HEK293 (cell line): ENCODE measurements around the gene FRMD5.

Experiments
- CTCF ChIA-PET: fragments of 350-600 bp; formaldehyde crosslinking; extraction: SDS; loops from one replicate; lab custom pipeline; 2021; ENCODE audit warnings: antibody characterized with exemption; lab: Yijun Ruan, JAX
- POLR2A ChIA-PET: fragments of 300-600 bp; formaldehyde crosslinking; extraction: SDS; loops from one replicate; lab custom pipeline; 2020; ENCODE audit warnings: antibody characterized with exemption, inconsistent platforms; lab: Yijun Ruan, JAX
- H3K27ac ChIP-seq: fragments of 200-500 bp; sonication (Bioruptor generic); 2 replicates; pipeline ENCODE4 v1.5.1; 2014; ENCODE audit warnings: low read depth, low read length, control low read depth, inconsistent platforms; ENCODE audit errors: extremely low read depth
- H3K36me3 ChIP-seq, 2 experiments: fragments of 200-500 bp in 1 of 2; sonication (Bioruptor generic) in 1 of 2; 1 replicate in 1 of 2; 2 replicates in 1 of 2; pipeline ENCODE4 v1.5.1; 2014 to 2017; ENCODE audit warnings: inconsistent platforms in 2 of 2, low read length in 2 of 2; ENCODE audit not compliant: control insufficient read depth in 2 of 2, insufficient read depth in 1 of 2
- H3K4me1 ChIP-seq: fragments of 200-500 bp; sonication (Bioruptor generic); 2 replicates; pipeline ENCODE4 v1.5.1; 2014; ENCODE audit warnings: mild to moderate bottlenecking, low read length, inconsistent platforms; ENCODE audit not compliant: control insufficient read depth, insufficient read depth
- H3K4me3 ChIP-seq: 2 replicates; pipeline ENCODE4 v1.5.1; 2011; ENCODE audit warnings: low read depth, mild to moderate bottlenecking, control low read depth, low read length, moderate library complexity
- H3K9me3 ChIP-seq: fragments of 200-500 bp; sonication (Bioruptor generic); 2 replicates; pipeline ENCODE4 v1.5.1; 2014; ENCODE audit warnings: low read depth, low read length, inconsistent platforms; ENCODE audit not compliant: control insufficient read depth, insufficient read depth
- BCL11A ChIP-seq: fragments of 450-650 bp; formaldehyde crosslinking; IDR thresholded peaks from 2 replicates; pipeline ENCODE4 v1.5.1; 2016; ENCODE audit warnings: low read depth, missing biosample characterization, missing genetic modification characterization
- KLF7 ChIP-seq: fragments of 450-650 bp; formaldehyde crosslinking; IDR thresholded peaks from 2 replicates; pipeline ENCODE4 v1.5.1; 2016; ENCODE audit warnings: missing biosample characterization, missing genetic modification characterization, borderline replicate concordance
- MEIS1 ChIP-seq: sonication (generic); formaldehyde crosslinking; IDR thresholded peaks from 2 replicates; pipeline ENCODE4 v1.8.1; 2022; ENCODE audit warnings: missing genetic modification reagents, mild to moderate bottlenecking, borderline replicate concordance
- PRDM1 ChIP-seq: fragments of 450-650 bp; formaldehyde crosslinking; IDR thresholded peaks from 2 replicates; pipeline ENCODE4; 2016; ENCODE audit warnings: missing biosample characterization, missing genetic modification characterization
- SALL2 ChIP-seq: fragments of 450-650 bp; formaldehyde crosslinking; IDR thresholded peaks from 2 replicates; pipeline ENCODE4 v1.5.0; 2017; ENCODE audit warnings: missing biosample characterization, mild to moderate bottlenecking, missing genetic modification characterization, borderline replicate concordance
- SP7 ChIP-seq: fragments of 450-650 bp; formaldehyde crosslinking; IDR thresholded peaks from 2 replicates; pipeline ENCODE4 v1.5.1; 2016; ENCODE audit warnings: missing biosample characterization, missing genetic modification characterization
- WT1 ChIP-seq: fragments of 450-650 bp; formaldehyde crosslinking; IDR thresholded peaks from 2 replicates; pipeline ENCODE4 v1.5.1; 2016; ENCODE audit warnings: missing biosample characterization, missing genetic modification characterization
- ZBTB48 ChIP-seq: fragments of 450-650 bp; formaldehyde crosslinking; IDR thresholded peaks from 2 replicates; pipeline ENCODE4 v1.5.1; 2016; ENCODE audit warnings: missing biosample characterization, missing genetic modification characterization
- ZBTB49 ChIP-seq: fragments of 450-650 bp; formaldehyde crosslinking; IDR thresholded peaks from 2 replicates; pipeline ENCODE4 v1.5.1; 2016; ENCODE audit warnings: missing biosample characterization, missing genetic modification characterization, low read depth
- ZIC2 ChIP-seq: fragments of 450-650 bp; formaldehyde crosslinking; IDR thresholded peaks from 2 replicates; pipeline ENCODE4 v1.5.1; 2016; ENCODE audit warnings: missing biosample characterization, missing genetic modification characterization
- ZNF138 ChIP-seq: fragments of 450-650 bp; formaldehyde crosslinking; IDR thresholded peaks from 2 replicates; pipeline ENCODE4 v1.5.1; 2016; ENCODE audit warnings: missing biosample characterization, missing genetic modification characterization, borderline replicate concordance
- ZNF146 ChIP-seq: fragments of 450-650 bp; formaldehyde crosslinking; IDR thresholded peaks from 2 replicates; pipeline ENCODE4 v1.5.1; 2016; ENCODE audit warnings: missing biosample characterization, missing genetic modification characterization
- ZNF18 ChIP-seq: fragments of 450-650 bp; formaldehyde crosslinking; IDR thresholded peaks from 2 replicates; pipeline ENCODE4 v1.5.1; 2016; ENCODE audit warnings: missing biosample characterization, missing genetic modification characterization
- ZNF19 ChIP-seq: fragments of 450-650 bp; formaldehyde crosslinking; IDR thresholded peaks from 2 replicates; pipeline ENCODE4; 2016; ENCODE audit warnings: missing biosample characterization, missing genetic modification characterization, low read depth
- ZNF266 ChIP-seq: fragments of 450-650 bp; formaldehyde crosslinking; IDR thresholded peaks from 2 replicates; pipeline ENCODE4 v1.5.1; 2016; ENCODE audit warnings: missing biosample characterization, missing genetic modification characterization, low read depth
- ZNF354C ChIP-seq: fragments of 450-650 bp; formaldehyde crosslinking; IDR thresholded peaks from 2 replicates; pipeline ENCODE4 v1.5.1; 2016; ENCODE audit warnings: missing biosample characterization, missing genetic modification characterization, low read depth, borderline replicate concordance
- ZNF449 ChIP-seq: fragments of 450-650 bp; formaldehyde crosslinking; IDR thresholded peaks from 2 replicates; pipeline ENCODE4 v1.5.1; 2017; ENCODE audit warnings: missing biosample characterization, mild to moderate bottlenecking, missing genetic modification characterization, moderate library complexity
- ZNF488 ChIP-seq: fragments of 450-650 bp; formaldehyde crosslinking; IDR thresholded peaks from 2 replicates; pipeline ENCODE4 v1.5.1; 2016; ENCODE audit warnings: missing biosample characterization, missing genetic modification characterization
- ZNF530 ChIP-seq: fragments of 450-650 bp; formaldehyde crosslinking; IDR thresholded peaks from 2 replicates; pipeline ENCODE4 v1.5.1; 2016; ENCODE audit warnings: low read depth, missing biosample characterization, missing genetic modification characterization
- ZNF629 ChIP-seq: fragments of 450-650 bp; formaldehyde crosslinking; IDR thresholded peaks from 2 replicates; pipeline ENCODE4 v1.5.1; 2017; ENCODE audit warnings: missing biosample characterization, missing genetic modification characterization
- ZNF670 ChIP-seq: fragments of 450-650 bp; formaldehyde crosslinking; IDR thresholded peaks from 2 replicates; pipeline ENCODE4 v1.5.1; 2016; ENCODE audit warnings: missing biosample characterization, missing genetic modification characterization, low read depth
- ZNF747 ChIP-seq: fragments of 450-650 bp; formaldehyde crosslinking; IDR thresholded peaks from 2 replicates; pipeline ENCODE4 v1.5.1; 2016; ENCODE audit warnings: missing biosample characterization, missing genetic modification characterization
- TF ChIP-seq, protein P1 (sequence below): fragments of 450-650 bp; formaldehyde crosslinking; optimal IDR thresholded peaks from 2 replicates; pipeline ENCODE3; 2016; ENCODE audit warnings: missing biosample characterization, mild to moderate bottlenecking, missing genetic modification characterization
- TF ChIP-seq, protein P2 (sequence below): fragments of 450-650 bp; formaldehyde crosslinking; IDR thresholded peaks from 2 replicates; pipeline ENCODE4 v1.5.1; 2016; ENCODE audit warnings: missing biosample characterization, missing genetic modification characterization

FRMD5 gene

DNA sequence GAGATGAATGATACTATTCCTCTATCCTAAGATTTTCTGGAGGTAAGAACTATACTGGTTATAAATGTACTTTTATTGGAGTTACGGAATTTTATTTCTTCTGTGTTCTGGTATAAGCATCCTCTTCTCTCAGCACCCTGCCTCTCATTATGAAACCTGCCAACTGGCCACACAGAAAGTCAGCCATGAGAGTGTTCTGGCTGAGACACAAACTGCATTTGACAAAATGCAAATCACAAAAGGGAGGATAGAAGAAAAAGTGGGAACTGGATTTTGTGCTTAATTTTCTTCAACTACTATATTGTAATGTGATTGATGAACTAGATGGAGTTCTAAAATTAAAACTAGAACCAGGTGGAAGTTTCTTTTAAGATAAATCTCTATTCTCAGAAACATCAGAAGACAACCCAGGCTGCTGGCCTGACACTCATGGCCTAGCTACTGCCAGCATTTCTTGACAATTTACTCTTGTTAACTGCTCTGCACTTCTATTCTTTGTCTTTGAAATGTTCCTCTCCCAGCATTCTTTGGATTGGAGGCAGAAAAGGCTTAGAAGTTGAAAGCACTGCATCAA lies 225.2 kb downstream of the FRMD5 start:
- H3K9me3 ChIP-seq, result no peaks in the 10 kb centered on the region
- no peak overlapping the region for H3K4me3 ChIP-seq
- H3K36me3 ChIP-seq, result no peaks in the 10 kb centered on the region
- CTCF ChIA-PET, result no interaction called here
- H3K27ac ChIP-seq, result no peak overlapping the region
- TF ChIP-seq ZNF18, result no peak
- TF ChIP-seq PRDM1 (tag by site-specific recombination), result no peak
- TF ChIP-seq ZNF670 (tag by site-specific recombination), result no peak
- TF ChIP-seq ZNF19 (tag by site-specific recombination), result no peak
- TF ChIP-seq ZBTB48 (tag by site-specific recombination), result no peak
- TF ChIP-seq ZNF488 (tag by site-specific recombination), result no peak
- TF ChIP-seq ZBTB49, result no peak
- TF ChIP-seq, protein P1, sequence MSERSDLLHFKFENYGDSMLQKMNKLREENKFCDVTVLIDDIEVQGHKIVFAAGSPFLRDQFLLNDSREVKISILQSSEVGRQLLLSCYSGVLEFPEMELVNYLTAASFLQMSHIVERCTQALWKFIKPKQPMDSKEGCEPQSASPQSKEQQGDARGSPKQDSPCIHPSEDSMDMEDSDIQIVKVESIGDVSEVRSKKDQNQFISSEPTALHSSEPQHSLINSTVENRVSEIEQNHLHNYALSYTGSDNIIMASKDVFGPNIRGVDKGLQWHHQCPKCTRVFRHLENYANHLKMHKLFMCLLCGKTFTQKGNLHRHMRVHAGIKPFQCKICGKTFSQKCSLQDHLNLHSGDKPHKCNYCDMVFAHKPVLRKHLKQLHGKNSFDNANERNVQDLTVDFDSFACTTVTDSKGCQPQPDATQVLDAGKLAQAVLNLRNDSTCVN (tag by site-specific recombination), result no peak
- no peak for TF ChIP-seq ZNF146 (tag by site-specific recombination)
- TF ChIP-seq SP7 (tag by site-specific recombination), result no peak
- no peak for TF ChIP-seq KLF7 (tag by site-specific recombination)
- no peak for TF ChIP-seq MEIS1 (CRISPR knock-in tag)
- TF ChIP-seq SALL2 (tag by site-specific recombination), result no peak
- no peak for TF ChIP-seq ZIC2 (tag by site-specific recombination)
- no peak for TF ChIP-seq BCL11A (tag by site-specific recombination)
- TF ChIP-seq ZNF530 (tag by site-specific recombination), result no peak
- TF ChIP-seq ZNF354C (tag by site-specific recombination), result no peak
- TF ChIP-seq, all 188 proteins: peak for 0
- POLR2A ChIA-PET, result no interaction called here
- H3K4me1 ChIP-seq, result peaks cover 3% of the 10 kb centered on the region

GRCh38 chr15:43968551-43968950 lies 226.5 kb downstream of the FRMD5 start:
- H3K27ac ChIP-seq, result no peak overlapping the region
- no peak for TF ChIP-seq ZNF747 (tag by site-specific recombination)
- TF ChIP-seq, protein P2, sequence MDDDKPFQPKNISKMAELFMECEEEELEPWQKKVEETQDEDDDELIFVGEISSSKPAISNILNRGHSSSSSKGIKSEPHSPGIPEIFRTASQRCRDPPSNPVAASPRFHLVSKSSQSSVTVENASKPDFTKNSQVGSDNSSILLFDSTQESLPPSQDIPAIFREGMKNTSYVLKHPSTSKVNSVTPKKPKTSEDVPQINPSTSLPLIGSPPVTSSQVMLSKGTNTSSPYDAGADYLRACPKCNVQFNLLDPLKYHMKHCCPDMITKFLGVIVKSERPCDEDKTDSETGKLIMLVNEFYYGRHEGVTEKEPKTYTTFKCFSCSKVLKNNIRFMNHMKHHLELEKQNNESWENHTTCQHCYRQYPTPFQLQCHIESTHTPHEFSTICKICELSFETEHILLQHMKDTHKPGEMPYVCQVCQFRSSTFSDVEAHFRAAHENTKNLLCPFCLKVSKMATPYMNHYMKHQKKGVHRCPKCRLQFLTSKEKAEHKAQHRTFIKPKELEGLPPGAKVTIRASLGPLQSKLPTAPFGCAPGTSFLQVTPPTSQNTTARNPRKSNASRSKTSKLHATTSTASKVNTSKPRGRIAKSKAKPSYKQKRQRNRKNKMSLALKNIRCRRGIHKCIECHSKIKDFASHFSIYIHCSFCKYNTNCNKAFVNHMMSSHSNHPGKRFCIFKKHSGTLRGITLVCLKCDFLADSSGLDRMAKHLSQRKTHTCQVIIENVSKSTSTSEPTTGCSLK (tag by site-specific recombination), result no peak
- no peak for TF ChIP-seq ZNF449
- TF ChIP-seq WT1 (tag by site-specific recombination), result no peak
- no peak for TF ChIP-seq ZNF138 (tag by site-specific recombination)
- TF ChIP-seq ZNF629 (tag by site-specific recombination), result no peak
- TF ChIP-seq ZNF266 (tag by site-specific recombination), result no peak
- ChIA-PET POLR2A (no interaction called here), CTCF (interaction anchor here (0.6 to 1.2 kb wide), 2 partner anchors 80 to 97 kb away, joined by 3 to 4 read pairs; no protein-coding TSS in a partner anchor)
- H3K9me3 ChIP-seq, result no peaks in the 10 kb centered on the region
- H3K4me1 ChIP-seq, result no peaks in the 10 kb centered on the region
- H3K4me3 ChIP-seq, result no peak overlapping the region
- no peaks in the 10 kb centered on the region for H3K36me3 ChIP-seq
